HTERT RPE-1 (cell line): ENCODE results near the gene MATK.
"Not testable (repeated sequence)": the region's sequence is repeated elsewhere in the genome, so short reads cannot be mapped to it uniquely, and the experiment has no call there.

Experiments
- in situ Hi-C: fragments of 300-500 bp; cut with MboI; formaldehyde crosslinking; loops from 4 replicates; pipeline ENCODE4 v1.14.3; 2020; ENCODE audit warnings: low sequenced_read_pairs

MATK gene

GRCh38 chr19:3816148-3816547 lies 30.0 kb upstream of the MATK start:
- in situ Hi-C loops: not testable (repeated sequence)

GRCh38 chr19:3814648-3815047 lies 28.5 kb upstream of the MATK start:
- in situ Hi-C loops: no loop called here

GRCh38 chr19:3813473-3814392 lies 27.6 kb upstream of the MATK start:
- in situ Hi-C loops: no loop called here

GRCh38 chr19:3810708-3811355 lies 24.7 kb upstream of the MATK start:
- in situ Hi-C loops: no loop called here

- in situ Hi-C loops: no loop called here
Measured at GRCh38 chr19:3809881-3810707, 23.9 kb upstream of the MATK start.

GRCh38 chr19:3808420-3809143 lies 22.4 kb upstream of the MATK start:
- in situ Hi-C loops: no loop called here

- in situ Hi-C loops: no loop called here
Measured at GRCh38 chr19:3807574-3808354, 21.6 kb upstream of the MATK start.

GRCh38 chr19:3807131-3807480 lies 20.9 kb upstream of the MATK start:
- in situ Hi-C loops: no loop called here

- in situ Hi-C loops: no loop called here
Measured at GRCh38 chr19:3805859-3806258, 19.7 kb upstream of the MATK start.

- in situ Hi-C loops: no loop called here
Measured at GRCh38 chr19:3804429-3804828, 18.2 kb upstream of the MATK start.

- in situ Hi-C loops: no loop called here
Measured at GRCh38 chr19:3803986-3804385, 17.8 kb upstream of the MATK start.

- in situ Hi-C loops: no loop called here
Measured at GRCh38 chr19:3803114-3803888, 17.1 kb upstream of the MATK start.

GRCh38 chr19:3801412-3802096 lies 15.4 kb upstream of the MATK start:
- in situ Hi-C loops: no loop called here

- in situ Hi-C loops: no loop called here
Measured at GRCh38 chr19:3800996-3801395, 14.8 kb upstream of the MATK start.

- in situ Hi-C loops: no loop called here
Measured at GRCh38 chr19:3798137-3798536, 12.0 kb upstream of the MATK start.

- in situ Hi-C loops: no loop called here
Measured at GRCh38 chr19:3796358-3796757, 10.2 kb upstream of the MATK start.

GRCh38 chr19:3793799-3794198 lies 7.6 kb upstream of the MATK start:
- in situ Hi-C loops: no loop called here

- in situ Hi-C loops: no loop called here
Measured at GRCh38 chr19:3792114-3792513, 5.9 kb upstream of the MATK start.

- in situ Hi-C loops: no loop called here
Measured at GRCh38 chr19:3790941-3791340, 4.8 kb upstream of the MATK start.
